GM12872 (cell line): ENCODE results near the gene TNFAIP8L1.

Experiments used
- CTCF ChIP-seq: IDR thresholded peaks from 3 replicates; pipeline ENCODE4 v1.5.1; 2011; ENCODE audit warnings: low read depth, mild to moderate bottlenecking, low read length, moderate library complexity; ENCODE audit not compliant: insufficient read depth

The TNFAIP8L1 gene

DNA sequence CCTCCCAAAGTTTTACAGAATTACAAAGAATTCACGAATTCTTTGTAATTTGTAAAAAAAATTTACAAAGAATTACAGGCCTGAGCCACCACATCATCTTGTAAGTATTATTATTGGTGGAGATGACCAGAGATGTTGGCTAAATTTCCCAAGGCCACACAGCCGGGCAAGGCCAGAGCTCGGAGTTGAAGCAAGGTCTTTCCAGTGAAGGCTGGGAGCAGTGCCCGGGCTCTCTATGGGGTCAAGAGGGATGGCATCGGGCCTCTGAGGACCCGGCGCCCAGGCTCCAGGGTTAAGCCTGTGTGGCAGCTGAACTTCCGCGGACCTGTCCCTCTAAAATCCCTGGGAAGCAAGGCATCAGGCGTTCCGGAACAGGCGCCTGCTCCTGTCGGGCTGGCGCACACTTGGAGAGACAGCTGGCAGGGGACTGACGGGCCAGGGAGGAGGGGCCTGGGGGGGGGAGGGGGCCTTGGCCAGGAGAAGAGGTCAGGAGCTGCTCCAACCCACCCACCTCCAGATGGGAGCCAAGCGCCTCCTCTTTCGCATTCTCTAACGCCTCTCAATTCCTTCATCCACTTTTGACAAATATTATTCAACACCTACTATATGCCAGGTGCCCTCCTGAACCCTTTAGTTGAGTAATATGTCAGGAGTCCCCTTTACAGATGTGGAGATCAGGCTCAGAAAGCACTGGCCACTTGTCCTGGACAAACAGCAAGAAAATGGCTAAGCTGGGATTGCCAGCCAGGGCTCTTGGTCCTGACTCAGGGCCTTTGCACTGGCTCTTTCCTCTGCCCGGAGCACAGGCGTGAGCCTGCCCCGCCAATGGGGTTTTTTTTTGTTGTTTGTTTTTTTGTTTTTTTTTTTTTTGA lies 43.0 kb upstream of the TNFAIP8L1 start:
- TF ChIP-seq CTCF = no peak

DNA sequence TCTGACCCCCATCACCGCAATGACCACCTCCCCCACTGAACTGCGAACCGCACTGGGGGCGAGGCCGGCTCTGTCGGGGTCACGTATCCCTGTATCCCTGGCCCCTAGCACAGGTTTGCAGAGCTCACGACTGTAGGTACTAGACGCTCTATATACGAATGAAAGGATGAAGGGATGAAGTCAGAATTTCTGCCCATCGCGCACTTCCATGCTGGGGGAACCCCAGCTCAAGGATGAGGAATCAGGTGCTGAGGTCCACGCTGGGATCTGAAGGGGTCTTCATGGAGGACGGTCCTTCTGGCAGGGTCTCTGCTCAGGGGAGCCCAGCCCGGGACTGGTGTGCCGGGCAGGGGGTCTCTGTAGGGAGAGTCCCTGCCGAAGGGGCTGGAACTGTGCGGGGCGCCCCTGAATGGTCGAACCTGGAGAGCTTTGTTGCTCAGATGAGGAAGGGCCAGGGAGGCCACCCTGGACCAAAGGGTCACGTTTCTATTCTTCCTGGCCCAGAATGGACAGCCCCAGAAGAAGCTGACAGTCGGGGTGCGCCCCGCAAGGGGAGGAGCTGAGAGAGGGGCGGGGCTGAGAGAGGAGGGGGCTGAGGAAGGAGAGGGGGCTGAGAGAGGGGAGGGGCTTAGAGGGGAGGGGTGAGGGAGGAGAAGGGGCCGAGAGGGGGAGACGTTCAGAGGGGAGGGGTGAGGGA lies 41.9 kb upstream of the TNFAIP8L1 start:
- TF ChIP-seq CTCF = no peak

- no peak for TF ChIP-seq CTCF
These were observed 41.2 kb upstream of the TNFAIP8L1 start for GRCh38 chr19:4597975-4598671.

GRCh38 chr19:4598712-4599111 lies 40.6 kb upstream of the TNFAIP8L1 start:
- no peak for TF ChIP-seq CTCF

DNA sequence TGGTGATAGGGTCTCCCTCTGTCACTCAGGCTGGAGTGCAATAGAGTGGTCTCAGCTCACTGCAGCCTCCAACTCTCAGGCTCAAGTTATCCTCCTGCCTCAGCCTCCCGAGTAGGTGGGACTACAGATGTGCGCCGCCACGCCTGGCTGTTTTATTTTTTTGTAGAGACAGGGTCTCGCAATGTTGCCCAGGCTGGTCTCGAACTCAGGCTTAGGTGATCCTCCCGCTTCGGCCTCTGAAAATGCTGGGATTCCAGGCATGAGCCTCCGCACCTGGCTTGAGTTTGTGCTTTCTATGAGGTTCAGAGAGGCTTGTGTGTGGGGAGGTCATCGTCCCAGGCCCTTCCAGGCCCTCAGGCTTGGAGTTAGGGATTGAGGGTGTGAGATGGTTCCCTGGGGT lies 39.2 kb upstream of the TNFAIP8L1 start:
- no peak for TF ChIP-seq CTCF

DNA sequence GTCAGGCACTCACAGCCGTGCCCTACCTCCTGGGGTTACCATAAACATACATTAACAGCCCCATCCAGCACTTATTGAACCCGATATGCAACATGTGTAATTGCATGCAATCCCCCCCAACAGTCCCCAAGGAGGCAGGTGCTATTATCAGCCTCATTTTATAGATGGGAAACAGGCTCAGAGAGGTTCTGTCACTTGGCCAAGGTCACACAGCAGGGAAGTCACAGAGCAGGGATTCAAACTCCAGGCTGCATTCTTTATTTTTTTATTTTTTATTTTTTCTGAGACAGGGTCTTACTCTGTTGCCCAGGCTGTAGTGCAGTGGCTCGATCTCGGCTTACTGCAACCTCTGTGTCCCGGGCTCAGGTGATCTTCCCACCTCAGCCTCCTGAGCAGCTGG lies 38.4 kb upstream of the TNFAIP8L1 start:
- TF ChIP-seq CTCF = no peak

DNA sequence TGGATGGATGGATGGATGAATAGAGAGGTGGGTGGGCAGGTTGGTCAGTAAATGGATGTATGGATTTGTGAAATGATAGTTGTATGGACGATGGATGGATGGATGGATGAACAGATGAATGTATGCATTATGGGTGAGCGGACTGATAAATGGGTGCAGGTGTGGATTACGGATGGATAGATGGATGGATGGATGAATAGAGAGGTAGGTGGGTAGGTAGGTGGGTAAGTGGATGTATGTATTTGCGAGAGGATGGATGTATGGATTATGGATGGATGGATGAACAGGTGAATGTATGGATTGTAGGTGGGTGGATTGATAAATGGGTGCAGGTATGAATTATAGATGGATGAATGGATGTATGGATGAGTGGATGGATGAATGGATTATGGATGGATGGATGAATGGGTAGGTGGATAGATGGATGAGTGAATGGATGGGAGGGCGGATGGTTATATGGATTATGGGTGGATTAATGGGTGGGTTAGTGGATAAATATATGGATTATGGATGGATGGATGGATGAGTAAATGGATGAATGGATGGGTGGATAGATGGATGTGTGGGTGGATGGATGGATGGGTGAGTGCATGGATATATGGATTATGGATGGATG lies 37.0 kb upstream of the TNFAIP8L1 start:
- TF ChIP-seq CTCF = no peak
